Chondrocyte (in vitro differentiated cells): ENCODE results near the gene ZNF608. TPM values are rescaled to one million over a fixed set of nuclear protein-coding genes. Genes with fewer than 3 reads are reported as not detected.

Experiments used
- DNase-seq: peaks from one replicate; pipeline ENCODE4 v3.0.0; 2021; ENCODE audit warnings: mixed read lengths, low spot score
- H3K27ac Mint-ChIP-seq: one replicate; pipeline ENCODE4 v1.8.0; 2021; ENCODE audit warnings: mild to moderate bottlenecking, moderate library complexity, mixed read lengths; ENCODE audit not compliant: unreplicated experiment
- H3K27me3 Mint-ChIP-seq: 2 replicates; pipeline ENCODE4 v1.8.0; 2021; ENCODE audit warnings: low read depth, mixed read lengths
- H3K36me3 Mint-ChIP-seq: 2 replicates; pipeline ENCODE4 v1.8.0; 2021; ENCODE audit warnings: low read depth, mixed read lengths
- H3K4me1 Mint-ChIP-seq: 2 replicates; pipeline ENCODE4 v1.8.0; 2021; ENCODE audit warnings: low read depth, mild to moderate bottlenecking, mixed read lengths
- H3K4me3 Mint-ChIP-seq: one replicate; pipeline ENCODE4 v1.8.0; 2021; ENCODE audit warnings: mild to moderate bottlenecking, moderate library complexity, mixed read lengths; ENCODE audit not compliant: unreplicated experiment
- H3K9me3 Mint-ChIP-seq: 2 replicates; pipeline ENCODE4 v1.8.0; 2021; ENCODE audit warnings: low read depth, mixed read lengths
- CTCF ChIP-seq: fragments of 200-600 bp; sonication (generic); IDR thresholded peaks from 2 replicates; pipeline ENCODE4 v1.5.0; 2021; ENCODE audit warnings: antibody characterized with exemption, mild to moderate bottlenecking, moderate library complexity
- total RNA-seq: library from RNA; stranded (reverse); gene quantifications from 3 replicates; pipeline ENCODE4 v1.2.1, GENCODE V29; 2021

The ZNF608 gene
- total RNA-seq, 1 donor from 2014 or later = 20.7 TPM

- Mint-ChIP-seq H3K4me1 (peaks cover 66% of the 10 kb centered on the region), H3K36me3 (peaks cover 5% of the 10 kb centered on the region), H3K4me3 (no peak overlapping the region), H3K27ac (no peak overlapping the region), H3K9me3 (no peaks in the 10 kb centered on the region), H3K27me3 (no peaks in the 10 kb centered on the region)
- TF ChIP-seq CTCF = no peak
- DNase-seq = no peak
Observed at GRCh38 chr5:124704594-124705284, 41.7 kb downstream of the ZNF608 start.

GRCh38 chr5:124703995-124704394 lies 42.4 kb downstream of the ZNF608 start:
- Mint-ChIP-seq H3K27me3 (no peaks in the 10 kb centered on the region), H3K4me1 (peaks cover 66% of the 10 kb centered on the region), H3K9me3 (no peaks in the 10 kb centered on the region), H3K4me3 (no peak overlapping the region), H3K36me3 (peaks cover 5% of the 10 kb centered on the region), H3K27ac (no peak overlapping the region)
- DNase-seq = no peak
- no peak for TF ChIP-seq CTCF

GRCh38 chr5:124702525-124702924 lies 43.9 kb downstream of the ZNF608 start:
- Mint-ChIP-seq H3K9me3 (no peaks in the 10 kb centered on the region), H3K27me3 (no peaks in the 10 kb centered on the region), H3K4me3 (no peak overlapping the region), H3K36me3 (peaks cover 5% of the 10 kb centered on the region), H3K4me1 (peaks cover 74% of the 10 kb centered on the region), H3K27ac (no peak overlapping the region)
- no peak for DNase-seq
- TF ChIP-seq CTCF = no peak

- H3K9me3 Mint-ChIP-seq = no peaks in the 10 kb centered on the region
- DNase-seq = no peak
- H3K4me3 Mint-ChIP-seq = no peak overlapping the region
- H3K27me3 Mint-ChIP-seq = no peaks in the 10 kb centered on the region
- peaks cover 73% of the 10 kb centered on the region for H3K4me1 Mint-ChIP-seq
- peaks cover 5% of the 10 kb centered on the region for H3K36me3 Mint-ChIP-seq
- H3K27ac Mint-ChIP-seq = no peak overlapping the region
- no peak for TF ChIP-seq CTCF
Observed at GRCh38 chr5:124701873-124702425, 44.5 kb downstream of the ZNF608 start.

GRCh38 chr5:124701016-124701415 lies 45.4 kb downstream of the ZNF608 start:
- no peak overlapping the region for H3K27ac Mint-ChIP-seq
- peaks cover 73% of the 10 kb centered on the region for H3K4me1 Mint-ChIP-seq
- no peak for TF ChIP-seq CTCF
- peaks cover 5% of the 10 kb centered on the region for H3K36me3 Mint-ChIP-seq
- no peaks in the 10 kb centered on the region for H3K27me3 Mint-ChIP-seq
- no peak for DNase-seq
- no peaks in the 10 kb centered on the region for H3K9me3 Mint-ChIP-seq
- no peak overlapping the region for H3K4me3 Mint-ChIP-seq
